Liver (tissue), 3 donors: ENCODE results near the gene NFIA.

Source experiments
- CTCF ChIP-seq: fragments of 150-350 bp; IDR thresholded peaks from 2 replicates; pipeline ENCODE4 v1.5.1; 2017; ENCODE audit warnings: improper control_type of control experiment, low read depth, low read length; ENCODE audit not compliant: missing input control
- FOXA1 ChIP-seq: IDR thresholded peaks from 2 replicates; pipeline ENCODE4 v1.6.1; 2016; ENCODE audit warnings: antibody characterized with exemption
- MAX ChIP-seq: IDR thresholded peaks from 2 replicates; pipeline ENCODE4 v1.6.1; 2016; ENCODE audit warnings: antibody characterized with exemption
- REST ChIP-seq: IDR thresholded peaks from 2 replicates; pipeline ENCODE4 v1.6.1; 2016; ENCODE audit warnings: antibody characterized with exemption, mild to moderate bottlenecking
- TAF1 ChIP-seq: conservative IDR thresholded peaks from 2 replicates; pipeline ENCODE4 v1.6.1; 2016; ENCODE audit warnings: antibody characterized with exemption, mild to moderate bottlenecking
- YY1 ChIP-seq: IDR thresholded peaks from 2 replicates; pipeline ENCODE4 v1.6.1; 2016; ENCODE audit warnings: antibody characterized with exemption, mild to moderate bottlenecking
- donor health status: healthy.
- donor health status: healthy.

GRCh38 chr1:61477301-61477700 lies 394.9 kb downstream of the NFIA start:
- TF ChIP-seq CTCF (no peak), FOXA1 (no peak), REST (no peak), TAF1 (no peak), YY1 (no peak), MAX (no peak)
